GM12878 (cell line): ENCODE measurements around the gene FASN. TPM values are rescaled to one million over a fixed set of nuclear protein-coding genes. Genes with fewer than 3 reads are reported as not detected.

ENCODE experiments used
- ATAC-seq: fragments of 200-7000 bp; cut with Tn5 transposase; 3 replicates; pipeline ENCODE4 v1.9.1; 2020; ENCODE audit warnings: mild to moderate bottlenecking, moderate library complexity
- BruUV-seq: library from RNA; stranded (reverse); fragments of 400-500 nt; replicated peaks from 2 replicates; lab custom pipeline; 2021; lab: Mats Ljungman, UMichigan
- CTCF ChIA-PET: fragments of 300-600 bp; sonication (Branson Sonifier 250); formaldehyde crosslinking; extraction: SDS; loops from one replicate; lab custom pipeline; 2021; ENCODE audit warnings: inconsistent platforms; lab: Yijun Ruan, JAX
- POLR2A ChIA-PET: fragments of 350-600 bp; formaldehyde crosslinking; extraction: SDS; loops from one replicate; lab custom pipeline; 2021; ENCODE audit warnings: inconsistent platforms; lab: Charles Lee
- RAD21 ChIA-PET: fragments of 300-600 bp; sonication (Branson Sonifier 250); formaldehyde crosslinking; loops from one replicate; lab custom pipeline; 2023; ENCODE audit warnings: antibody characterized with exemption; ENCODE audit not compliant: unreplicated experiment; lab: Charles Lee
- SMC1A ChIA-PET: fragments of 300-600 bp; sonication (Branson Sonifier 250); formaldehyde crosslinking; loops from one replicate; lab custom pipeline; 2023; ENCODE audit not compliant: unreplicated experiment, uncharacterized antibody; lab: Charles Lee
- DNase-seq: peaks from one replicate; pipeline ENCODE4 v3.0.0-alpha.2; 2011; ENCODE audit warnings: low read depth, low spot score
- FAIRE-seq: peaks from 3 replicates; lab custom pipeline; 2011; peaks lifted over from hg19 to GRCh38; lab: Jason Lieb, UNC
- H2AFZ ChIP-seq: 2 replicates; pipeline ENCODE4 v1.6.0; 2011; ENCODE audit warnings: low read depth, low read length, control low read depth; ENCODE audit not compliant: control insufficient read depth
- H3K27ac ChIP-seq: 2 replicates; pipeline ENCODE4 v1.5.1; 2011; ENCODE audit warnings: control low read depth; ENCODE audit not compliant: control insufficient read depth, insufficient read depth
- H3K27me3 ChIP-seq, 2 experiments: replicated peaks in 1 of 2; 2 replicates each; pipeline versions ENCODE4 v1.6.0 to v1.6.1; 2011; ENCODE audit warnings: low read length in 1 of 2; ENCODE audit not compliant: control insufficient read depth in 2 of 2, insufficient read depth in 2 of 2
- H3K36me3 ChIP-seq, 2 experiments: 2 replicates each; pipeline ENCODE4 v1.5.1; 2011; ENCODE audit warnings: low read length in 1 of 2; ENCODE audit not compliant: control insufficient read depth in 2 of 2, insufficient read depth in 2 of 2
- H3K4me1 ChIP-seq: 2 replicates; pipeline ENCODE4 v1.6.1; 2011; ENCODE audit warnings: mild to moderate bottlenecking, low read length, moderate library complexity, mixed read lengths; ENCODE audit not compliant: control insufficient read depth, insufficient read depth
- H3K4me2 ChIP-seq: 2 replicates; pipeline ENCODE4 v1.6.0; 2011; ENCODE audit warnings: control low read depth; ENCODE audit not compliant: control insufficient read depth, insufficient read depth
- H3K4me3 ChIP-seq: fragments of 200-600 bp; sonication (generic); 2 replicates; pipeline ENCODE4 v1.5.1; 2016
- H3K79me2 ChIP-seq: 2 replicates; pipeline ENCODE4 v1.6.0; 2011; ENCODE audit warnings: low read length; ENCODE audit not compliant: control insufficient read depth, insufficient read depth
- H3K9ac ChIP-seq: 2 replicates; pipeline ENCODE4 v1.8.0; 2011; ENCODE audit warnings: low read length, control low read depth, mixed read lengths; ENCODE audit not compliant: control insufficient read depth, insufficient read depth
- H3K9me3 ChIP-seq: replicated peaks from 3 replicates; pipeline ENCODE4 v1.5.1; 2011; ENCODE audit warnings: mild to moderate bottlenecking, low read length; ENCODE audit not compliant: control insufficient read depth, insufficient read depth
- H4K20me1 ChIP-seq: 2 replicates; pipeline ENCODE4 v1.6.0; 2011; ENCODE audit not compliant: control insufficient read depth, insufficient read depth
- ATF7 ChIP-seq: fragments of 450-650 bp; IDR thresholded peaks from 2 replicates; pipeline ENCODE4 v1.6.1; 2016; ENCODE audit warnings: low read depth, mild to moderate bottlenecking
- NR2C1 ChIP-seq: fragments of 450-650 bp; IDR thresholded peaks from 2 replicates; pipeline ENCODE4 v1.6.1; 2017; ENCODE audit warnings: antibody characterized with exemption, mild to moderate bottlenecking, moderate library complexity
- POLR2A ChIP-seq: IDR thresholded peaks from 2 replicates; pipeline ENCODE4 v1.6.1; 2011; ENCODE audit warnings: low read depth, mild to moderate bottlenecking, low read length
- POLR2AphosphoS5 ChIP-seq: IDR thresholded peaks from 2 replicates; pipeline ENCODE4 v1.6.1; 2011; ENCODE audit warnings: mild to moderate bottlenecking, low read length, inconsistent platforms
- POU2F2 ChIP-seq: IDR thresholded peaks from 3 replicates; pipeline ENCODE4 v1.6.1; 2011; ENCODE audit warnings: low read depth, mild to moderate bottlenecking, low read length, borderline replicate concordance
- WGBS: methylation state at CpG from one replicate; pipeline ENCODE4 v1.1.6; 2016; ENCODE audit warnings: low lambda C conversion rate; ENCODE audit not compliant: insufficient replicate concordance, insufficient coverage; ENCODE audit errors: missing lambda C conversion rate; 5-methylcytosine and 5-hydroxymethylcytosine counted together
- in situ Hi-C: fragments of 300-500 bp; cut with MboI; formaldehyde crosslinking; loops from 9 replicates; pipeline ENCODE4 v1.14.3; 2018; ENCODE audit warnings: mixed read lengths
- intact Hi-C: fragments of 100-400 bp; cut with micrococcal nuclease; formaldehyde crosslinking; loops from one replicate; pipeline ENCODE4 v1.14.2; 2022; ENCODE audit not compliant: unreplicated experiment
- polyA plus RNA-seq, 11 experiments: library from polyadenylated mRNA; depleted of rRNA in 4 of 11; unstranded in 6 of 11; stranded (reverse) in 5 of 11; fragments of >200 nt; fragmentation: Nextera tagmentation in 4 of 11; fragmentation: Illumina TruSeq in 1 of 11; extraction: Ambion mirVana in 4 of 11; extraction: Trizol in 1 of 11; gene quantifications; 1 replicate in 1 of 11; 2 replicates in 10 of 11; pipeline versions ENCODE4 v1.2.1 to v1.2.3, GENCODE V29; 2011 to 2016; ENCODE audit warnings: inconsistent platforms in 2 of 11, missing spikeins in 2 of 11, low read depth in 1 of 11
- total RNA-seq, 4 experiments: library from RNA; depleted of rRNA in 3 of 4; stranded (reverse); fragments of >200 nt in 3 of 4; fragmentation: Illumina TruSeq in 1 of 4; extraction: Trizol in 1 of 4; gene quantifications; 2 replicates each; pipeline versions ENCODE4 v1.2.1 to v1.2.3, GENCODE V29; 2013 to 2021
- TF ChIP-seq, protein P1 (sequence below): fragments of 450-650 bp; IDR thresholded peaks from 2 replicates; pipeline ENCODE4 v1.6.1; 2017; ENCODE audit warnings: mild to moderate bottlenecking, moderate library complexity
- TF ChIP-seq, protein P2 (sequence below): fragments of 450-650 bp; IDR thresholded peaks from 2 replicates; pipeline ENCODE4 v1.6.1; 2018; ENCODE audit warnings: borderline replicate concordance, mild to moderate bottlenecking; ENCODE audit not compliant: partially characterized antibody
- TF ChIP-seq, protein P3 (sequence below): fragments of 450-650 bp; IDR thresholded peaks from 2 replicates; pipeline ENCODE4 v1.6.1; 2014; ENCODE audit warnings: mild to moderate bottlenecking

The FASN gene
- total and polyA plus RNA-seq, 10 of the 15 experiments (the other 5 are each of a cell fraction or from before 2014, with no cell fraction given) = 0.19 to 333 (median 30.4) TPM

DNA sequence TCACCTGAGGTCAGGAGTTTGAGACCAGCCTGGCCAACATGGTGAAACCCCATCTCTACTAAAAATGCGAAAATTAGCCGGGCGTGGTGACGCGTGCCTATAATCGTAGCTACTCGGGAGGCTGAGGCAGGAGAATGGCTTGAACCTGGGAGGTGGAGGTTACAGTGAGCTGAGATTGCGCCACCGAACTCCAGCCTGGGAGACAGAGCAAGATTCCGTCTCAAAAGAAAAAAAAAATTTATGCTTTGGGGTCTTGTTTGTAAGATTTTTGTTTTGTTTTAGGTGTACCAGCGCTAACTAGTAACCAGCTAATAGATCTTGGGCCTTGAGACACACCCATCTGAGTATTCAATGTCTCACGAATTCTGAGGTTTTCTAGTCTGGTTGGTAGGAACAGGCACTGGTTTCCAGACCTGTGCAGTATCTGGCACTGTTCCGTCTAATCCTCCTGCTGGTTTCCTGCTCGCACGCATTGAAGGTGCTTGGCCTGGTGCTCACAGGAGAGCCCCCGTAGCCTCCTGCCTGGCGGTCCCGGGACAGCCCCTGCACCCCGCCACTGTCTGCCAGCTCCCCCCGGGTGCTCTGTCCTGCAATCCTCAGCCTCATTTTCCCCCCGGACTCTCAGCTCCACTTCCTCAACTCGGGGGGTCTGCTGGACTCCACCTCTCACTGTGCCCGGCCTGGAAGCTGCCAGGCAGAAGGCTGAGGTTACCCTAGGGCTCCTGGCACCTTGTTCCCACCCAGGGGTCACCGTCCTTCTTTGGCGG lies 21.8 kb downstream of the FASN start:
- no peak overlapping the region for H3K9ac ChIP-seq
- no peaks in the 10 kb centered on the region for H3K79me2 ChIP-seq
- intact Hi-C loops = no loop called here
- 52% methylated on average over 25 of the region's 25 CpGs for WGBS
- no peaks in the 10 kb centered on the region for H3K27me3 ChIP-seq
- FAIRE-seq = no peak
- no peak for DNase-seq
- in situ Hi-C loops = no loop called here
- ChIA-PET SMC1A (no interaction called here), CTCF (interaction anchor here (0.6 kb wide), 2 partner anchors 27 to 128 kb away, joined by 3 read pairs; no protein-coding TSS in a partner anchor), POLR2A (no interaction called here), RAD21 (interaction anchor here (0.9 kb wide), 1 partner anchor 44 kb away, joined by 3 read pairs; the partner anchor contains the start of gene RAC3)
- peaks cover under 1 to 18% of the 10 kb centered on the region in 2 experiments; a peak in 2 of 4 replicates for H3K36me3 ChIP-seq
- no peaks in the 10 kb centered on the region for H4K20me1 ChIP-seq
- BruUV-seq = no TSS peak
- no peak overlapping the region for H3K4me2 ChIP-seq
- no peak overlapping the region for H3K27ac ChIP-seq
- no peak; the same call in 2 of the 3 replicates for ATAC-seq
- no peaks in the 10 kb centered on the region for H3K9me3 ChIP-seq
- H3K4me3 ChIP-seq = no peak overlapping the region
- no peak overlapping the region for H2AFZ ChIP-seq
- H3K4me1 ChIP-seq = no peaks in the 10 kb centered on the region
- TF ChIP-seq ATF7 (no peak), POU2F2 (peak; percentile 6; the same call in 1 of the 3 replicates), POLR2A (peak; percentile 26; the same call in 1 of the 2 replicates), NR2C1 (no peak), POLR2AphosphoS5 (no peak; the same call in none of the 2 replicates)
- TF ChIP-seq, protein P1, sequence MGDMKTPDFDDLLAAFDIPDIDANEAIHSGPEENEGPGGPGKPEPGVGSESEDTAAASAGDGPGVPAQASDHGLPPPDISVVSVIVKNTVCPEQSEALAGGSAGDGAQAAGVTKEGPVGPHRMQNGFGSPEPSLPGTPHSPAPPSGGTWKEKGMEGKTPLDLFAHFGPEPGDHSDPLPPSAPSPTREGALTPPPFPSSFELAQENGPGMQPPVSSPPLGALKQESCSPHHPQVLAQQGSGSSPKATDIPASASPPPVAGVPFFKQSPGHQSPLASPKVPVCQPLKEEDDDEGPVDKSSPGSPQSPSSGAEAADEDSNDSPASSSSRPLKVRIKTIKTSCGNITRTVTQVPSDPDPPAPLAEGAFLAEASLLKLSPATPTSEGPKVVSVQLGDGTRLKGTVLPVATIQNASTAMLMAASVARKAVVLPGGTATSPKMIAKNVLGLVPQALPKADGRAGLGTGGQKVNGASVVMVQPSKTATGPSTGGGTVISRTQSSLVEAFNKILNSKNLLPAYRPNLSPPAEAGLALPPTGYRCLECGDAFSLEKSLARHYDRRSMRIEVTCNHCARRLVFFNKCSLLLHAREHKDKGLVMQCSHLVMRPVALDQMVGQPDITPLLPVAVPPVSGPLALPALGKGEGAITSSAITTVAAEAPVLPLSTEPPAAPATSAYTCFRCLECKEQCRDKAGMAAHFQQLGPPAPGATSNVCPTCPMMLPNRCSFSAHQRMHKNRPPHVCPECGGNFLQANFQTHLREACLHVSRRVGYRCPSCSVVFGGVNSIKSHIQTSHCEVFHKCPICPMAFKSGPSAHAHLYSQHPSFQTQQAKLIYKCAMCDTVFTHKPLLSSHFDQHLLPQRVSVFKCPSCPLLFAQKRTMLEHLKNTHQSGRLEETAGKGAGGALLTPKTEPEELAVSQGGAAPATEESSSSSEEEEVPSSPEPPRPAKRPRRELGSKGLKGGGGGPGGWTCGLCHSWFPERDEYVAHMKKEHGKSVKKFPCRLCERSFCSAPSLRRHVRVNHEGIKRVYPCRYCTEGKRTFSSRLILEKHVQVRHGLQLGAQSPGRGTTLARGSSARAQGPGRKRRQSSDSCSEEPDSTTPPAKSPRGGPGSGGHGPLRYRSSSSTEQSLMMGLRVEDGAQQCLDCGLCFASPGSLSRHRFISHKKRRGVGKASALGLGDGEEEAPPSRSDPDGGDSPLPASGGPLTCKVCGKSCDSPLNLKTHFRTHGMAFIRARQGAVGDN = no peak
- TF ChIP-seq, protein P2, sequence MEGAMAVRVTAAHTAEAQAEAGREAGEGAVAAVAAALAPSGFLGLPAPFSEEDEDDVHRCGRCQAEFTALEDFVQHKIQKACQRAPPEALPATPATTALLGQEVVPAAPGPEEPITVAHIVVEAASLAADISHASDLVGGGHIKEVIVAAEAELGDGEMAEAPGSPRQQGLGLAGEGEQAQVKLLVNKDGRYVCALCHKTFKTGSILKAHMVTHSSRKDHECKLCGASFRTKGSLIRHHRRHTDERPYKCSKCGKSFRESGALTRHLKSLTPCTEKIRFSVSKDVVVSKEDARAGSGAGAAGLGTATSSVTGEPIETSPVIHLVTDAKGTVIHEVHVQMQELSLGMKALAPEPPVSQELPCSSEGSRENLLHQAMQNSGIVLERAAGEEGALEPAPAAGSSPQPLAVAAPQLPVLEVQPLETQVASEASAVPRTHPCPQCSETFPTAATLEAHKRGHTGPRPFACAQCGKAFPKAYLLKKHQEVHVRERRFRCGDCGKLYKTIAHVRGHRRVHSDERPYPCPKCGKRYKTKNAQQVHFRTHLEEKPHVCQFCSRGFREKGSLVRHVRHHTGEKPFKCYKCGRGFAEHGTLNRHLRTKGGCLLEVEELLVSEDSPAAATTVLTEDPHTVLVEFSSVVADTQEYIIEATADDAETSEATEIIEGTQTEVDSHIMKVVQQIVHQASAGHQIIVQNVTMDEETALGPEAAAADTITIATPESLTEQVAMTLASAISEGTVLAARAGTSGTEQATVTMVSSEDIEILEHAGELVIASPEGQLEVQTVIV = no peak
- TF ChIP-seq, protein P3, sequence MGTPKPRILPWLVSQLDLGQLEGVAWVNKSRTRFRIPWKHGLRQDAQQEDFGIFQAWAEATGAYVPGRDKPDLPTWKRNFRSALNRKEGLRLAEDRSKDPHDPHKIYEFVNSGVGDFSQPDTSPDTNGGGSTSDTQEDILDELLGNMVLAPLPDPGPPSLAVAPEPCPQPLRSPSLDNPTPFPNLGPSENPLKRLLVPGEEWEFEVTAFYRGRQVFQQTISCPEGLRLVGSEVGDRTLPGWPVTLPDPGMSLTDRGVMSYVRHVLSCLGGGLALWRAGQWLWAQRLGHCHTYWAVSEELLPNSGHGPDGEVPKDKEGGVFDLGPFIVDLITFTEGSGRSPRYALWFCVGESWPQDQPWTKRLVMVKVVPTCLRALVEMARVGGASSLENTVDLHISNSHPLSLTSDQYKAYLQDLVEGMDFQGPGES = no peak
